Omental fat pad (tissue), 4 donors: Measurements from ENCODE around the gene LRIG3. TPM values are rescaled to one million over a fixed set of nuclear protein-coding genes. Genes with fewer than 3 reads are reported as not detected.
A peak's percentile ranks its signal among the peaks of the same experiment; 100 is the strongest.

Experiments
- ATAC-seq: fragments of 150-250 bp; one replicate; pipeline ENCODE4 v1.9.1; 2016; ENCODE audit warnings: mild to moderate bottlenecking, moderate library complexity; ENCODE audit not compliant: low FRiP score
- DNase-seq: peaks from one replicate; pipeline ENCODE4 v3.0.0-alpha.2; 2019; ENCODE audit warnings: low spot score
- total RNA-seq, 4 donors: library from RNA; depleted of rRNA; stranded (reverse); fragments of >200 nt; gene quantifications; one replicate each; pipeline ENCODE4 v1.1.0, GENCODE V29; 2016
- TF ChIP-seq, protein P1 (sequence below), 3 donors: fragments of 450-650 bp; IDR thresholded peaks; one replicate each; pipeline ENCODE4 v1.5.1; 2016 to 2017; ENCODE audit warnings: antibody characterized with exemption in 3 of 3, mild to moderate bottlenecking in 3 of 3, moderate library complexity in 2 of 3

The LRIG3 gene
- total RNA-seq, 4 donors from 2014 or later = 22.6 to 69.8 (median 31.4) TPM

DNA sequence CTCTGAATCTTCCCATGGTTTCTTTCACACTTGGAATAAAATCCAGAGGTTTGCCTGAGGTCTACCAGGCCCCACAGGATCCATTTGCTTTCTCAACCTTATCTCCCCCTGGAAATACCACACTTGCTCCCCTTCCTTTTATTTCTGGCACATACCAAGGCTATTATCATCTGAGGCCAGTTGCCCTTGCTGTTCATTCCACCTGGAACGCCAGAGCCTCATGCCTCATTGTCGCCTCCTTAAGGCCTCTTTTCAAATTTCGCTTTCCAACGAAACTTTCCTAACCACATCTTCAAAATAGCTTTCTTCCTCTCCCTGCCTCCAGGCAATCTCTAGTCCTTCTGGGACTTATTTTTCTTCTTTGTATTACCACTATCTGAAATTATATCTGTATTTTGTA is 11.2 kb upstream of the LRIG3 start:
- DNase-seq (no peak), ATAC-seq (no peak)
- TF ChIP-seq, protein P1, sequence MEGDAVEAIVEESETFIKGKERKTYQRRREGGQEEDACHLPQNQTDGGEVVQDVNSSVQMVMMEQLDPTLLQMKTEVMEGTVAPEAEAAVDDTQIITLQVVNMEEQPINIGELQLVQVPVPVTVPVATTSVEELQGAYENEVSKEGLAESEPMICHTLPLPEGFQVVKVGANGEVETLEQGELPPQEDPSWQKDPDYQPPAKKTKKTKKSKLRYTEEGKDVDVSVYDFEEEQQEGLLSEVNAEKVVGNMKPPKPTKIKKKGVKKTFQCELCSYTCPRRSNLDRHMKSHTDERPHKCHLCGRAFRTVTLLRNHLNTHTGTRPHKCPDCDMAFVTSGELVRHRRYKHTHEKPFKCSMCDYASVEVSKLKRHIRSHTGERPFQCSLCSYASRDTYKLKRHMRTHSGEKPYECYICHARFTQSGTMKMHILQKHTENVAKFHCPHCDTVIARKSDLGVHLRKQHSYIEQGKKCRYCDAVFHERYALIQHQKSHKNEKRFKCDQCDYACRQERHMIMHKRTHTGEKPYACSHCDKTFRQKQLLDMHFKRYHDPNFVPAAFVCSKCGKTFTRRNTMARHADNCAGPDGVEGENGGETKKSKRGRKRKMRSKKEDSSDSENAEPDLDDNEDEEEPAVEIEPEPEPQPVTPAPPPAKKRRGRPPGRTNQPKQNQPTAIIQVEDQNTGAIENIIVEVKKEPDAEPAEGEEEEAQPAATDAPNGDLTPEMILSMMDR (IDR thresholded peaks at IDR 0.05) = no peak

DNA sequence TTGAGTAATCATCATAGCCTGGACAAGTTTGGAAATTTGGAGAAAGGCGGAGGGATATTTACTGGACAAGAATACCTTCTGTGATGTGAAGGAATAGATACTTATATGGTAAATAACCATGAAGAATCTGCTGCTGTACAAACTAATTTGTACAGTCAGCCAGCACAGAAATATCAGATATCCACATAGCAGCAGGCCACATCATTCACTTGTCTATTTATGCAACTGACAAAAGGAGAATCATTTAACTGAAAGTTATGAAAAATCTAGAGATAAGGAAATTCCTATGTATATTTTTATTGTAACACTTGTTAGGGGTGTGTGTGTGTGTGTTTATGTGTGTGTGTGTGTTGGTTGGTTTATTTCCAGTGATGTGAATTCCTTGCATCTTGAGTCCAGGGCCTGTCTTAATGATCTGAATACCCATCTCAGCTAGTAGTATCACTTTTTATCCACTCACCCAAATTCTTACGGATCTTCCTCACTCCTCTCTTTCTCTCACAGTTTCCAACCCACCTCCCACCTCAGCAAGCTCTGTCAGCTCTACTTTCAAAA is 10.5 kb upstream of the LRIG3 start:
- ATAC-seq (no peak), DNase-seq (no peak)
- TF ChIP-seq, protein P1 (IDR thresholded peaks at IDR 0.05) = no peak

DNA sequence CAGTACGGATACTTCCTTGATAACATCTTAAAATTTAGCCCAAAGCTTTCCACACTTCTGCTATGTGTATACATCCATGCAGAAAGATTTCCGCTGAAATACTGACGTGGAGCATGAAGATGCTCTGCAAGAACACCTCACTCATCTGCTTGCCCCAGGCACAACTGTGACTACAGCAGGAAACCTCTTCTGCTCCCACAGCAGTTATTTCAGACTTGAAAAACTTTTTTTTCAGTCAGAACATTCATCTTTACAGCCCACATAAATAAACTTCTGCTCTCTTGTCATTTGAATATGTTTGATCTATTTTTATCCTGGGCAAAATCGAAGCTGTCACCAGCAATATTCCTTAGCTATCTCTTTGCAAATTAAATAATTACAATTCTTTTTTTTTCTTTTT is 6.8 kb upstream of the LRIG3 start:
- TF ChIP-seq, protein P1 (IDR thresholded peaks at IDR 0.05) = no peak
- DNase-seq (no peak), ATAC-seq (no peak)

DNA sequence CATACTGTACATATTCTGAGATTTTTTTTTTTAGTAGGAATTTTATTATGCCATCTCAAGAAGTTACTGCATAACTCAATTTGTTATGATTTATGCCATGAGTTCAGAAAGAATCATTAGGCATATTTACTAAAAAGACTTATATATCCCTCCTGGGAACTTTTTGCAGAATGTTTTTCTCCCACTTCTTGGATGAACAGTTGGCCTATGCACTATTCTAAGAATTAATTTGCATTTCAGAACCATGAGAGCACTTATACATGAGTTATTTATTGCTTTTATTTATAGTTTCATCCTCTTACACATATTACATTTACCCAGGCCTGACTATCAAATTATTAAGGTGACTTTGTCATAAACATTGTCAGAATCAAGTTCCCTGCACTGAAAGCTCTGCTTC is 6.3 kb upstream of the LRIG3 start:
- TF ChIP-seq, protein P1 (IDR thresholded peaks at IDR 0.05) = no peak
- ATAC-seq = no peak
- no peak for DNase-seq

DNA sequence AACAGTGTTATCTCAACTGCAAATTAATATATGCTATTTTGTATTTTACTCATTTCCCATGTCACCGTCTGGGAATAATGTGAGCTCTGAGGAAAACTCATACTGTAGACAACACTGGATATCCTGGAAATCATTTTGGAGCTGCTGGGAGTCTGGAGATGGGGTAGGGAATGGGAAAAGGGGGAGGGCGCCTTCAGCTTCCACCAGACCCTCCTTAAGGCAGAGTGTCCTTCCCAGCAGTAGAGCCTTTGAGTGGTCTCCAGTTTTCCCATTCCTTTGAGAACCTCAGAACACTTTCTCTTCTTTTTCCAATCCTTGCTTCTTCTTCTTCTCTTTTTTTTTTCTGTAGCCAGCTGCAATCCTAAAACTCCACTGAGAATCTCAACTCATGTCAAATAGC is 5.4 kb upstream of the LRIG3 start:
- TF ChIP-seq, protein P1 (IDR thresholded peaks at IDR 0.05) = no peak
- ATAC-seq = no peak
- DNase-seq = no peak

DNA sequence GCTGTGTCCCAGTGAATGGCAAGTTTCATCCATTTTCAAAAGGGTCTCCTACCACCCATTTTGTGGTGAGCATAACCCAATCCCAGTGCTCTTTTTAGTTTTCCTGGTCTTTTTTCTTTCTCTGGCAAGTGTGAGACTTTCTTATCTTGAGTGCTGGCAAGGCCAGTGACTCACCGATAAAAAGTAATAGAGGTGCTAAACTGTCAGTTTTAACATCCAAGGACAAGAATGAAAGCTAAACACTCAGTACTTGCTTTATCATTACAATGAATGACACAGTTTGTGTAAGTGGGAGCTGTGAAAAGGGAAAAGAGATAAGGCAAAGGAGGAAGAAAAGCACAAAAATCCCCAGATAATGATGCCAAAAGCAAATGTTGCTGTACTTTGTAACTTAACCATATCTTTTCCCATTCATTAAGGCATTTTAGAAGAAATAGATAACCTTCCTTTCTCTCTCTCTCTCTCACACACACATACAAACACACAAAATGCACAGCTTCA is 4.9 kb upstream of the LRIG3 start:
- TF ChIP-seq, protein P1 (IDR thresholded peaks at IDR 0.05) = no peak
- ATAC-seq = peak; percentile 45
- no peak for DNase-seq

DNA sequence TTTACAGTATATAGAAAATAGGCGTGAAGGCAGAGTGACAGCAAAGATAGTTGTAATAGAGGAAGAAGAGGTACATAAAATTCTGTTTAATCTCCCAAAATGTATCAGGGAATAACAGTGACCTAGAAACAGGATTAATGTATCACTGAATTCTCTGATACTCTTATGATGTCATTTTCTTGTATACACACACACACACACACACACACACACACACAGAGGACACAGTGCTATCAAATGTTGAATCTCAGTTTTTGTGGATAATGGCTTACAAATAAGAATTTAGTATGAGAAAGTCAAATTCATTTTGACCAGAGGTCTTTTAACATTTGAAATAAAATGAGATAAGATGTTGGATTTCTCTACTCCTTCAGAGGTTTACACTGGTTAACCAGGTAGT is 4.3 kb upstream of the LRIG3 start:
- DNase-seq (no peak), ATAC-seq (no peak)
- TF ChIP-seq, protein P1 (IDR thresholded peaks at IDR 0.05) = no peak
